Skin of body (tissue), 3 donors: ENCODE measurements around the gene FBXO28. TPM values are rescaled to one million over a fixed set of nuclear protein-coding genes. Genes with fewer than 3 reads are reported as not detected.
"Not testable (repeated sequence)": the region's sequence is repeated elsewhere in the genome, so short reads cannot be mapped to it uniquely, and the experiment has no call there.

Experiments
- DNase-seq: peaks from one replicate; lab custom pipeline; 2025; lab: John Stamatoyannopoulos, UW
- small RNA-seq: library from RNA; depleted of rRNA; stranded (forward); fragments of <200 nt; gene quantifications from one replicate; pipeline ENCODE3, GENCODE V24; 2014; ENCODE audit warnings: low replicate concordance
- total RNA-seq: library from RNA; depleted of rRNA; stranded (reverse); fragments of >200 nt; gene quantifications from one replicate; pipeline ENCODE4 v1.2.3, GENCODE V29; 2014

FBXO28 gene
- total RNA-seq, 1 donor from 2014 or later, result 38.1 TPM

- no peak for DNase-seq
Observed at GRCh38 chr1:224185208-224185607, 71.3 kb downstream of the FBXO28 start.

GRCh38 chr1:224188286-224188685 is 74.4 kb downstream of the FBXO28 start:
- no peak for DNase-seq

GRCh38 chr1:224189561-224189960 is 75.7 kb downstream of the FBXO28 start:
- no peak for DNase-seq

- DNase-seq, result no peak
Observed at GRCh38 chr1:224192082-224192788, 78.3 kb downstream of the FBXO28 start.

- DNase-seq, result no peak
Observed at GRCh38 chr1:224193319-224193966, 79.5 kb downstream of the FBXO28 start.

- DNase-seq, result peak; percentile 53
Observed at GRCh38 chr1:224196813-224197600, 83.1 kb downstream of the FBXO28 start.

GRCh38 chr1:224198572-224198971 is 84.7 kb downstream of the FBXO28 start:
- no peak for DNase-seq

- DNase-seq, result no peak
Observed at GRCh38 chr1:224199679-224200078, 85.8 kb downstream of the FBXO28 start.

GRCh38 chr1:224201383-224201782 is 87.5 kb downstream of the FBXO28 start:
- no peak for DNase-seq

GRCh38 chr1:224201853-224202252 is 87.9 kb downstream of the FBXO28 start:
- DNase-seq, result no peak

- no peak for DNase-seq
Observed at GRCh38 chr1:224203243-224204016, 89.5 kb downstream of the FBXO28 start.

GRCh38 chr1:224205438-224205840 is 91.5 kb downstream of the FBXO28 start:
- no peak for DNase-seq

GRCh38 chr1:224205931-224206538 is 92.1 kb downstream of the FBXO28 start:
- DNase-seq, result not testable (repeated sequence)

GRCh38 chr1:224211206-224211962 is 97.5 kb downstream of the FBXO28 start:
- DNase-seq, result peak; percentile 37

Small RNA genes within 50 kb of the gene (small RNA-seq; reads per million reads assigned to genes)
- not detected for gene AC092809.3
- not detected for gene RF00139
- gene RN7SKP49, result not detected

Other genes starting within 250 kb of the FBXO28 start
- gene DEGS1, start 69.1 kb downstream of the FBXO28 start, total RNA-seq, result 170 TPM
- gene NVL, start 216.1 kb downstream of the FBXO28 start, total RNA-seq, result 33.7 TPM
- 29.3 TPM for gene CNIH4, start 242.8 kb downstream of the FBXO28 start, total RNA-seq